GM21786 (cell line): ENCODE results near the gene HNRNPC.
"Not testable (repeated sequence)": the region's sequence is repeated elsewhere in the genome, so short reads cannot be mapped to it uniquely, and the experiment has no call there.

Experiments used
- ATAC-seq: cut with Tn5 transposase; IDR thresholded peaks from one replicate; pipeline ENCODE4 v1.9.1; 2021; ENCODE audit not compliant: unreplicated experiment

Gene HNRNPC

DNA sequence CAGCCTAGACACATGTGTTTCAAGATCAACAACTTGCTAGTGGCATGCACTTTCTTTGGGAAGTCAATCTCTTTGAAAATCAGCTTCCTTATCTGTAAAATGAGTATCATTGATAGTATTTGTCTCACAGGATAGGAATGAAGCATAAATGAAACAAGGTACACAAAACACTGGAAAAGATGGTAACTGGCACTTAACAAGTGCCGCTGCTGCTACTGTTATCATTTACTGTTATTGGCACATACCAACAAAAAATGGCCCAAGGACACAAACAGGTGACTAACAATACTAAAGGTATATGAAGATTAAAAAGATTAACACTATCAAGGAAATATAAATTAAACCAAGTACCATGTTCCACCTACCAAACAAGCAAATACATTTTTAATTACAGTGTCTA is 20.9 kb downstream of the HNRNPC start:
- no peak for ATAC-seq

DNA sequence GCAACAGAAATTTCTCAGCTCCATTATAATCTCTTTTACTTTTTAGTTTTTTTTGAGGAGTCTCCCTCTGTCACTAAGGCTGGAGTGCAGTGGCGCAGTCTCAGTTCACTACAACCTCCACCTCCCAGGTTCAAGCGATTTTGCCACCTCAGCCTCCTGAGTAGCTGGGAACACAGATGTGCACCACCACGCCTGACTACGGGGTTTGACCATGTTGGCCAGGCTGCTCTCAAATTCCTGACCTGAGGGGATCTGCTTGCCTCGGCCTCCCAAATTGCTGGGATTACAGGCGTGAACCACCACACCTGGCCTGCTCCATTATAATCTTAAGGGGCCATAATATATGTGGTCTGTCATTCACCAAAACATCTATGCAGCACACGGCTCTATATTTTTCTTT is 23.4 kb downstream of the HNRNPC start:
- ATAC-seq = no peak

DNA sequence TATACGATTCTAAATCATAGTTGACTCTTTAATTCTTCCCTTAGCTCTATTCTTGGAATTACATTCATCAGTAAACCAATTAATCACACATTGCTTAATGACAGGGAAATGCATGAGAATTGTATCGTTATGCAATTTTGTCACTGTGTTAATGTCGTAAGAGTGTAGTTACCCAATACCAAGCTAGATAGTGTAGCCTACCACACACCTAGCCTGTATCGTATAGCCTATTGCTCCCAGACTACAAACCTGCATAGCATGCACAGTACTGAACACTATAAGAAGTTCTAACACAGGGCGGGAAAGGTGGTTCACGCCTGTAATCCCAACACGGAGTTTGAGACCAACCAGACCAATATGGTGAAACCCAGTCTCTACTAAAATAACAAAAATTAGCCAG is 24.7 kb downstream of the HNRNPC start:
- no peak for ATAC-seq

DNA sequence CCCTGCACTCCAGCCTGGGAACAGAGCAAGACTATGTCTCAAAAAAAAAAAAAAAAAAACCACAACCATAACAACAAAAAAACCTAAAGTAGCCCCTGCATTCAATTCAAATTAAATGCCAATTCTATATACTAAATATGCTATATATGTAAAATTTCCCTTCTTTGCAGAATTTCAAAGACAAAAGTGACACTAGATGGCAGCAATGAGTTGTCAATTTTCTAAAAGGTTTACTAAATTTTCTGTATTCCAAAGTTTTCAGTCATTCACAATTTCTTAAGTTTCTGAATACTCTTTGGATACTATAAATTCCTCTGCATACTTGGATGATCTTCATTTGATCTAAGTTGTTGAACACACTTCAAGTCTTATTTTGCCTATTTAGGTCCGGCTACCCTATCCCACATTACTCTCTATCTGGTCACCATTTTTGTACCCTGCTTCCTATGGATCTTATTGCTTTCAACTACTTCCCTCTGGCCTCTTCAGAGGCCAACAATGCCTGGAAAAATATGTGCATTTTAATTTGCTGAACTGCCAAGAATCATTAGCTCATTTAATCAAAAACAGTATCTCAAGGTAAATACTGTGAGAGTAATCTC is 27.9 kb downstream of the HNRNPC start:
- no peak for ATAC-seq

DNA sequence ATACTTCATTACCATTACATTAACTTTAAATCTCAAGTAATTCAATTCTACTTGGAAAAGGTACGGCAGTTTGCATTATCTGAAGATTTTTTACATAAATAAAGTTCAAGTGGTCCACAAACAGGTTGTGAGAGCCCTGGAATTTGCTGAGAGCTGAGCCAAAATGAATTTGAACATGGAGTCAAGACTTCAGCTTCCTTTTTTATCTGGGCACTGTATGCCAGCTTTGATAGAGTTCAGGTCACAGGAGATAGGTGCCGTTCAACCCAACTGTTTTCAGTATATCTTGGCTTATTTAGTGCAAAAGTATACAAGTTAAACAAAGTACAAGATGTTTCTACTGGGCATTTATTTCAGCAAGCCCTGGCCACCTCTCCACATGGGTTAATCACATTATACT is 28.8 kb downstream of the HNRNPC start:
- ATAC-seq = no peak

DNA sequence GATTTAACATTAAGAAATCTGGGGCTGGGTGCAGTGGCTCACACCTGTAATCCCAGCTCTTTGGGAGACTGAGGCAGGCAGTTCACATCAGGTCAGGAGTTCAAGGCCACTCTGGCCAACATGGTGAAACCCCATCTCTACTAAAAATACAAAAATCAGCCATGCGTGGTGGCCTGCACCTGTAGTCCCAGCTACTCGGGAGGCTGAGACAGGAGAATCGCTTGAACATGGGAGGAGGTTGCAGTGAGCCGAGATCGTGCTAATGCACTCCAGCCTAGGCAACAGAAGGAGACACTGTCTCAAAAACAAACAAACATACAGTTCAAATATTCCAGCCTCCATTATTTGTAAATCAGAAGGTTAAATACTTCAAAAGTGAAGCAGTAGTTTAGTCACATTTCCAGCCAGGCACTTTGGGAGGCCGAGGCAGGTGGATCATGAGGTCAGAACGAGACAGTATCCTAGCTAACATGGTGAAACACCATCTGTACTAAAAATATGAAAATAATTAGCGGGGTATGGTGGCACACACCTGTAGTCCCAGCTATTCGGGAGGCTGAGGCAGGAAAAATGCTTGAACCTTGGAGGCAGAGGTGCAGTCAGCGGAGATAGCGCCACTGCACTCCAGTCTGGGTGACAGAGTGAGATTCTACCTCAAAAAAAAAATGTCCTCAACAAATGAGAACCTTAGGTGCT is 30.3 kb downstream of the HNRNPC start:
- no peak for ATAC-seq

DNA sequence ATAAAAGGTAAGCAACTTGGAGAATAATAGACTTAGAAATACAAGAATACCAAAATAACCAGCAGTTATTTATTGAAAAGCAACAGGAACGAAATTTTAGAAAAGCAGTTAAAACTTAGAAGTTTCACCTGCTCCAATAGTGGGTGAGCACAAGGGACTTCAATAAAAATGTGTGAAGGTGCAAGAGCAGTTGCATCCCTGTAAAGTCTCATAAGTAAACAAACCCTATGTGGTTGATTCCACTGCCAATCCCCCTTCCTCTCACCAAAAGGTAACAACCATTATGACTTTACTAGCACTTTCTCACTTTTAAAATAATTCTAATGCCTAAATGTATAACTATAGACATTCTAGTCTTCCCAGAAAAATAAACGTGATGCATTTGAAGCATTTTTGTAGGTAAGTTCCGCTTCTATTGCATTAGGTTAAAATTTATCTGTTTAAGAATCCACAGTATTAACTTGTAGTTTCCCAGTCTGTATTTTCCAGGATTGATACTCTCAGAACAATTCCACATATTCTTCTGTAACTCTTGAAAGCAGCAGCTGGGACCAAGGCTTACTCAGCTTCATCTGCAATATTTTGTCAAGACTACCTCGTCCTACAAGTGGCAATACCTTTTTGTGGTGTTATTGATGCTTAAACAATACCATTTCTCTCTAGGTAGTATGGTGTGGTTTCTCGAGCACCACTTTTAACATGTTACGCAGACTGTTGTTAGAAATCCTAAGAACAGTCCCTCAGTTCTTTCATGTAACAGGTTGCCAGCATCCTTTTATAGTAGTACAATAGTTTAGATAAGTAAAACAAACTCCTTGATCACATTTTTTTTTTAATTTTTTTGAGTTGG is 32.1 kb downstream of the HNRNPC start:
- ATAC-seq = no peak

DNA sequence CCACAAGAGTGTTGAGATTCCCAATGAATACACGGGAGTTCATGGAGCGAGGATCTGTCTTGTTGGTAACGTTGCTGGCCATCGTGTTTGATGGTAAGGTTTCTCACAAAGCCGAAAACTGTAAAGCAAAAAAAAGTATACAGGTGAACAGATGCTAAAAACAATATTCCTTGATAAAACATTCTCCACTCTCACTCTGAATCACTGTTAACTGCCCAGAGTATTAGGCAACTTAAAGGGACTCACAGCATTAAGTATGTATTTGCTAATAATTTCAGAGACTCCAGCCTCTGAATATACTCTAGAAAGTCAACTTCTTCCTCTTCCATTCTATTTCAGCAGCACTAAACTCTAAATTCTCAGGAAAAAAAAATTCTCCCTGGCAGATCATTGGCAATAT is 35.1 kb downstream of the HNRNPC start:
- no peak for ATAC-seq

DNA sequence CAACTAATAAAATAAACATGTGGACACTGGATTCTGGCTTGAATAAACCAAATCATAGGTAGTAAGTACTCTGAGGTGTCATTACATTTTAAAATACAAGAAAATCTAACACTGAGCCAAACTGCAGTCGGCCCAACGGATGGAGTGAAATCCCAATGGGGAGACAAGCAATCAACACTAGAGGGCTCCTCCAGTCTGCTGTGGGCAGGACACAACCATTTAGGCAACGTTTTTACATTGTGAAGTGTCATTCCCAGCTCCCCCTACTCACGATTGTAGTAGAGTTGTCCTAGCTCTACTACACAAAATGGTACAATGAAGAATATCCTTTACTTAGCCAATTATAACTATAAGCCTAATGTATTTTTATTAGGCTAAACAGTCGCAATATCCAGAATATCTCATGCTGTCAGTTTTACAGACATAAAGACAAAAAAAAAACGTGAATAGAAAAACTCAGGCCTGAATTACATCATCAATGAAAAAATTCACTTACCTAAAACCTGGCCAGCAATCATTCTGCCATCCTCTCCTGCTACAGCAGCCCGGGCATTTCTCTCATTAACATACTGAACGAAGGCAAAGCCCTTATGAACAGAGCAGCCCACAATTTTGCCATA is 35.7 kb downstream of the HNRNPC start:
- ATAC-seq = no peak

DNA sequence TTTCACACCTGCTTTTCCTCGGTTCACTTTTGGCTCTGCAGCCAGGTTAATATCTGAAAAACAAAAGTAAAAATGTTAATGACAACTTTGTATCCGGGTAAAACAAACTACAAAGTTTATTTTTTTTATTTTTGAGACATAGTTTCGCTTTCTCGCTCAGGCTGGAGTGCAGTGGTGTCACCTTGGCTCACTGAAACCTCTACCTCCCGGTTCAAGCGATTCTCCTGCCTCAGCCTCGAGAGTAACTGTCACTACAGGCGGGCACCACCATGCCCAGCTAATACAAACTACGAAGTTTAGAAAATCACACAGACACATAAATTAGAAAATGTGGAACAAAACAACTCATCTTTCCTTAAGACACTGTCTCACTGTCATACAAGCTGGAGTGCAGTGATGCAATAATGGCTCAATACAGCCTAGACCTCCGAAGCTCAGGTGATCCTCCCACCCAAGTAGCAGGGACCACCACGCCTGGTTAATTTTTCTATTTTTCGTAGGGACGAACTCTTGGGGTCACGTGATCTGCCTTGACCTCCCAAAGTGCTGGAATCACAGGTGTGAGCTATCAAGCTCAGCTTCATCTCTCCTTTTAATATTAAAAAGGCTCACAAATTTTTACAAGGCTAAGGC is 38.1 kb downstream of the HNRNPC start:
- ATAC-seq = no peak

DNA sequence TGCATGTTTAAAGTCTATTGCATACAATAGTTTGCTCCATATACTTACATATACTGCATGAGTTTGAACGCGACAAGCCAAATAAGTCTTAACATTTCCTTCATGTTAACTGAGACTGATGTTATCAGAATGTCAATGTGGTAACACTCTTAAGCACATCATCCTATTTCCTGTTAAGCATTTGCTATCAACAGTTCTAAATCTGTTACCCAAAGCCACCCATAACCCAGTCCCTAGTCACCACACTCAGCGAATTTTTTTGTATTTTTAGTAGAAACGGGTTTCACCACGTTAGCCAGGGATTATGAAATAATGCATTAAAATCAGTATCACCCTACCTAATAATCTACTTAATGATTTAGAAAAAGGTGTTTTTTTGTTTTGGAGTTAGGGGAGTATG is 39.4 kb downstream of the HNRNPC start:
- ATAC-seq = no peak

DNA sequence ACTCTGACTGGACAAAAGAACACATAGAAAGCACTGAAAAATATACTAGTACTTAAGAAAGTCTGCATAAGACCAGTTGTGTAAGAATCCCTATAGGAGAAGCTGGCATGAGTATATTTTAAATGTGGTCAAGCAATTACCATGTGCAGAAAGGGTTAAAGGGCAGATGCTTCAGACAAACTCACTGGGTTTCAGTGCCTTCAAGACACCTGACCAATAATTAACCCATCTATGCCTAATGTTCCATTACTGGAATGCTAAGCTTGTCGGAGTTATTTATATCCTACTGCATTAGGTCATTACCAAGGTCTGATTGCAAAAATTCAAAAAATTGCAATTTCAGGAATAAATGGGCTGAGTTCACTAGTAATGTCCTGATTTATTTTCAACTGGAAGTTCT is 41.3 kb downstream of the HNRNPC start:
- ATAC-seq = no peak

DNA sequence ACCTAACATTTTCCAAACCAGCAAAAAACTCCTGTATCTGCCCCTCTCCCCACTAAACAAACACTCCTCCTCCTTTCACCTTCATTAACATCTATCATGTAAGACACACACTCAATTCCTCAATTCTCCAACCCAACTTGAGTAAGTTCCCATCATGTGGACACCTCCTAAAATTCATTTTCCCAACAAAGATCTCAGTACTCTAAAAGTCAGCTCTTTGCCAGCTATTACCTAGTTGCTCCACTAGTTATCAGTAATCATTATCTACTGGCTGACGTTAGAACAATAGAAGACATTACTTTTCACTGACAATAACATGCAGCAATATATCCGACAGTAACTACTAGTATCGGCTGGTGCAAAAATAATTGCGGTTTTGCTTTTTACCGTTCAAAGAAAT is 42.1 kb downstream of the HNRNPC start:
- ATAC-seq = no peak

DNA sequence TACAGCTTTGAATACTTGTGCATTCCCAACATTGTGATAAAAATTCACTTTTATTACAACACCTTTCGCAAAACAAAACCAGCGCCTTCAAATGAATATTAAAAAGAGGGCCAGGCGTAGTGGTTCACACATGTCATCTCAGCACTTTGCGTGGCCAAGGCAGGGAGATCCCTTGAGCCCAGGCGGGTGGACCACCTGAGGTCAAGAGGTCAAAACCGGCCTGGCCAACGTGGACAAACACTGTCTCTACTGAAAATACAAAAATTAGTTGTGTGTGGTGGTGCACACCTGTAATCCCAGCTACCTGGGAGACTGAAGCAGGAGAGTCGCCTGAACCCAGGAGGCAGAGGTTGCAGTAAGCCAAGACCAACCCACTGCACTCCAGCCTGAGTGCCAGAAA is 42.8 kb downstream of the HNRNPC start:
- ATAC-seq = no peak

DNA sequence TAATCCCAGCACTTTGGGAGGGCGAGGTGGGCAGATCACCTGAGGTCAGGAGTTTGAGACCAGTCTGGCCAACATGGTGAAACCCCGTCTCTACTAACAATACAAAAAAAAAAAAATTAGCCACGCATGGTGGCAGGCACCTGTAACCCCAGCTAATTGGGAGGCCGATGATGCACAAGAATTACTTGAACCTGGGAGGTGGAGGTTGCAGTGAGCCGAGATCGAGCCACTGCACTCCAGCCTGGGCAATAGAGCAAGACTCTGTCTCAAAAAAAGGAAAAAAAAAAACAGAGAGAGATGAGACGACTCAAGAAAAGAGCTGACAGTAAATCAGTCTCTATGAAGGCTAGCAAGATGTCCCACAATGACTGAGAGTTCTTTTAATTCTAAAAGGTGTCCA is 44.1 kb downstream of the HNRNPC start:
- ATAC-seq = not testable (repeated sequence)

DNA sequence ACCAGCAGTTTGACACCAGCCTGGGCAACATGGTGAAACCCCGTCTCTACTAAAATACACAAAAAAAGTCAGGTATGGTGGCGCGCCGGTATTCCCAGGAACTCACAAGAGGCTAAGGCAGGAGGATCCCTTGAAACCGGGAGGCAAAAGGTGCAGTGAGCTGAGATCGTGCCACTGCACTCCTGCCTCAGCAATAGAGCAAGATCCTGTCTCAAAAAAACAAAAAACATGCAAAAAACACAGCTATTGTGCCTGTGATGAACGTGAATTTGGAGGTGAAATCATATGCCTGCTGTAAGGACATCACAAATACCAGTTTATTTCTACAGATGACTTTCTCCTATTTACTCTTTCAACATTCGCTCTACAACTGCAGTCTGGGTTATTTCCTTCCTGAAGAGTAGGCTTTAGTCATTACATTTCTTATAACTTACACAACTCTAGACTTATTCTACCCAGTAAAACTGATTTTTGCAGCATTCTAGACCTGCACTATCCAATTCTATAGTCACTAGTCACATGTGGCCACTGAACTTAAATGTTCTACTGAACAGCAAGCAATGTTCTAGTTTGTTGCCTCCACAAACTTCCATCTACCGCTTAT is 48.3 kb downstream of the HNRNPC start:
- ATAC-seq = no peak

DNA sequence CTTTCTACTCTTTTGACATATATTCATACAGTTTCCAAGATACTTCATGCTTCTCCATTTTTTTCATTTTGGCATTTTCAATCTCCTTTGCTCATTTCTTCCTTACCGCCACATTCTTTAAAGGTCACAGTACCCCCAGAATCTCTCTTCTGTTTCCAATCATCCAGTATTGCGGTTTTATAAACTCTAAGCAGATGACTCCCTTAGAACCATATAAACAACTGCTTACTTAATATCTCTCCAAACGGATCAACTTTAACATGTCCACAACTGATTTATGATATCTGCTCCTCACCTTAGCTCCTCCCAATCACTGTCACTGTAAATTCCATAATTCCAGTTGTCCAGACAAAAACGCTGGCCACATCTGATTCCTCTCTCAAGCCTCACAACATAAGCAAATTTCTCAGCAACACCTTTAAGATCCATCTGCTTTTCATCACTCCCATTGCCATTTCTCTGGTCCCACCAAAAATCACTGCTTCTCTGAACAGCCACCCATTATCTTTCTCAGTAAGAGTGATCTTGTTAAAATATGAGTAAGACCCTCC is 49.6 kb downstream of the HNRNPC start:
- no peak for ATAC-seq

DNA sequence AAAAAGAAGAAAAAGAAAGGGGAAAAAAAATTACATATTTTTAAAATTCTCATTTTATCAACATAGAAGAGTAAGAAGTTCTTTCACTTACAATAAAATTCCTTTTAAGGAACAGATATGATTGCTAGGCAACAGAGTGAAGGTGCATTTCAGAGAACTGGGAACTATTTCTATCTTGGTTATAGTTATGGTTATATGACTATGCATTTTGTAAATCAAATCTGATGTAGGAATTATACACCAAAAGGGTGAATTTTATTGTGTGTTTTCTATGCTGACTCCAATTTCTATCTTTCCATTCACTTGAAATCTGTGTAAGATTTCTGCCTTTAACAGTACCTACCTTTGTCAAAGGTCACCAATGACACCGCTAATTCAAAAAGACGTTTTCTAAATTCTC is 50.1 kb downstream of the HNRNPC start:
- ATAC-seq = no peak

DNA sequence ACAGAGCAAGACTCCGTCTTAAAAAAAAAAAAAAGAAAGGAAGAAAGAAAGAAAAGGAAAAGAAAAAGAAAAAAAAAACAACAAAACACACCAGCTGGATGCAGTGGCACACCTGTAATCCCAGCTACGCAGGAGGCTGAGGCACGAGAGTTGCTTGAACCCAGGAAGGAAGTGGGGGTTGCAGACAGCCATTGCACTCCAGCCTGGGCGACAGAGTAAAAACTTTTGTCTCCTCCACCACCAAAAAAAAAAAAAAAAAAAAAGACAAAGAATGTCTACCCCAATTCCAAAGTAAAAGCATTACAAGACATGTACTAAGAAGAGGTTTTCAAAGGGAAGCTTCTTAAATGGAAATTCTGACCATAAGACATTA is 53.4 kb downstream of the HNRNPC start:
- no peak for ATAC-seq

DNA sequence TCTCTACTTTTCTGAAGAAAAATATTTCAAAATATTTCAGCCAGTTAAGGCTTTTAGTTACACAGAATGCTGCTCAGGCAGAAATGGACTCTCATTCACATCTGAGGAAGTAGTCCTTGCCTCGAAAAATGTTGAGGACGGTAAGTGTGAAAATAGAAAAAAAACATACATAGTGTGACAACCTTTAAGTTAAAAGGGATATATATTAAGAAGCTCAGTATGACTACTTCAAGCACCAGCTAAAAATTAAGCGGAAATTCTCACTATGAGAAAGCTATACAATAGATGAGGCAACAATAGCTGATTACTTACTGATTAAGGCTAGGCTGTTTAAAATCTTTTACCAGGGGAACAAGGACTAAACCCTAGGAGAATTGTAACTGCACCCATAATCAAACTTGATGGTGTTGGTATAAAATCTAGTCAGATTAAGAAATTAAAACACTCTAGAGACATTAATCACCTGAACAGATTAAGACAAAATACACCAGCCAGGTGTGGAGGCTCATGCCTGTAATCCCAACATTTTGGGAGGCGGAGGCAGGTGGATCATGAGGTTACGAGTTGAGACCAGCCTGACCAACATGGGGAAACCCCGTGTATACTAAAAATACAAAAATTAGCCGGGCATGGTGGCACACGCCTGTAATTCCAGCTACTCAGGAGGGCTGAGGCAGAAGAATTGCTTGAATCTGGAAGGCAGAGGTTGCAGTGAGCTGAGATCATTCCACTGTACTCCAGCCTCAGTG is 53.9 kb downstream of the HNRNPC start:
- no peak for ATAC-seq
